ENCODE results near the gene LDLRAD3. TPM values are rescaled to one million over a fixed set of nuclear protein-coding genes. Genes with fewer than 3 reads are reported as not detected.

The LDLRAD3 gene
- total RNA-seq, 4 donors from 2014 or later: 10.2 to 41.9 (median 19.8) TPM

DNA sequence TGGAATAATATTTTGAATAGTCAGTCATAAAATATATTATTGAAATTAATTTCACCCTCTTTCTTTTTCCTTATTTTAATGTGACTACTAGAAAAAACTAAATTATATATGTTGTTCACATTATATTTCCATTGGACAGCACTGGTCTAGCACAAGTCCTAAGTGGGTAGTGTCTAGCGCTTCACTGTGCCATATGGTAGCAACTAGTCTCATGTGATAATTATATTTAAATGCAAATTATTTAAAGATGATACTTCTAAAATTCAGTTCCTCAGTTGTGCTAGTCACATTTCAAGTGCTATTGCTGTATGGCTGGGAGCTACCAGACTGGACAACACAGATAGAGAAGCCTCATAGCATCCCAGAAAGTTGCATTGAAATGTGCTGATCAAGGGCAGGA, 19.1 kb upstream of the LDLRAD3 start:
- Histone ChIP-seq H3K27me3 (no peaks in the 10 kb centered on the region), H3K4me3 (no peak overlapping the region), H3K4me1 (no peaks in the 10 kb centered on the region), H3K27ac (no peak overlapping the region), H3K36me3 (no peaks in the 10 kb centered on the region), H3K9me3 (no peaks in the 10 kb centered on the region)
- DNase-seq: no peak
- intact Hi-C loops (cut with DNase I; ENCODE audit: low total_unique reads): no loop called here
- TF ChIP-seq, protein P1, sequence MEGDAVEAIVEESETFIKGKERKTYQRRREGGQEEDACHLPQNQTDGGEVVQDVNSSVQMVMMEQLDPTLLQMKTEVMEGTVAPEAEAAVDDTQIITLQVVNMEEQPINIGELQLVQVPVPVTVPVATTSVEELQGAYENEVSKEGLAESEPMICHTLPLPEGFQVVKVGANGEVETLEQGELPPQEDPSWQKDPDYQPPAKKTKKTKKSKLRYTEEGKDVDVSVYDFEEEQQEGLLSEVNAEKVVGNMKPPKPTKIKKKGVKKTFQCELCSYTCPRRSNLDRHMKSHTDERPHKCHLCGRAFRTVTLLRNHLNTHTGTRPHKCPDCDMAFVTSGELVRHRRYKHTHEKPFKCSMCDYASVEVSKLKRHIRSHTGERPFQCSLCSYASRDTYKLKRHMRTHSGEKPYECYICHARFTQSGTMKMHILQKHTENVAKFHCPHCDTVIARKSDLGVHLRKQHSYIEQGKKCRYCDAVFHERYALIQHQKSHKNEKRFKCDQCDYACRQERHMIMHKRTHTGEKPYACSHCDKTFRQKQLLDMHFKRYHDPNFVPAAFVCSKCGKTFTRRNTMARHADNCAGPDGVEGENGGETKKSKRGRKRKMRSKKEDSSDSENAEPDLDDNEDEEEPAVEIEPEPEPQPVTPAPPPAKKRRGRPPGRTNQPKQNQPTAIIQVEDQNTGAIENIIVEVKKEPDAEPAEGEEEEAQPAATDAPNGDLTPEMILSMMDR (IDR thresholded peaks at IDR 0.05): no peak
- TF ChIP-seq POLR2A (IDR thresholded peaks at IDR 0.05): no peak

DNA sequence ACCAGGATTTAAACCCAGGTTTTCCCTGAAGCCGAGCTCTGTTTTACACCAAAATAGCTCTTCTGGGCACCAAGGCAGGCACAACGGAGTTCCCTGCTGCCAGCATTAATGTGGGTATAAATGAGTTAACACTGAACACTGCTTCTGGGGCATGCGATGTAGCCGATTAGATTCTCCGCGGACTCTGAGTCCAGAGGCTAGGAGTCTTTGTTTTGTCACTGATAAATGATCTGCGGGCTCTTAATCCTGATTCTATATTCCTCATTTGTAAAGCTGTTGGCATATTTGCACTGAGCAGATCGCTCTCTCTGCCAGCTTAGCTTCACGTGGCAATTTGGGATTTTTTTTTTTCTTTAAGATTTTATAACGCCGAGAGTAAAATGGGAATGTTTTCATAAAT, 16.8 kb upstream of the LDLRAD3 start:
- H3K36me3 ChIP-seq: no peaks in the 10 kb centered on the region
- TF ChIP-seq POLR2A (IDR thresholded peaks at IDR 0.05): no peak
- TF ChIP-seq, protein P1 (IDR thresholded peaks at IDR 0.05): no peak
- H3K4me3 ChIP-seq: no peak overlapping the region
- intact Hi-C loops (cut with DNase I; ENCODE audit: low total_unique reads): no loop called here
- H3K4me1 ChIP-seq: no peaks in the 10 kb centered on the region
- no peaks in the 10 kb centered on the region for H3K9me3 ChIP-seq
- no peak for DNase-seq
- H3K27me3 ChIP-seq: no peaks in the 10 kb centered on the region
- H3K27ac ChIP-seq: no peak overlapping the region

DNA sequence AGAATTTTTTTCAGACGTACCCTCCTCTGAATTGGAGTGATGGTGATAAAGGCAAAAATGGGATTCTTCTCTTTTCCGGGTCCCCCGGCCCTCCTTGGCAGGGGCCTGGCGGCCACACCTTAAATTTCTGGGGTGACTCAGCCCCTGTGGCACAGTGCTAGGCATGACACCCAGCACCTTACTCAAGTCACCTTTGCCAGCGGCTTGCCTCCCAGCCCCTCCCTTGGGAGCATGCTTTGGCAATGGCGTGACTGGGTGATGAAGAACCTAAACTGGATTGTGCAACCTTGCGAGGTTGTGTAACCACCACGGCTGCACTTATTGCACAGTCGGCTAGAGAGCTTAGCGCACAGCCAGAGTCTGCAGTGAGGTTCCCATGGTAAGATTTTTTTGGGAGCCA, 16.2 kb upstream of the LDLRAD3 start:
- H3K4me1 ChIP-seq: no peaks in the 10 kb centered on the region
- H3K4me3 ChIP-seq: no peak overlapping the region
- no peaks in the 10 kb centered on the region for H3K9me3 ChIP-seq
- no peaks in the 10 kb centered on the region for H3K27me3 ChIP-seq
- intact Hi-C loops (cut with DNase I; ENCODE audit: low total_unique reads): no loop called here
- peak; percentile 83 to 84 for DNase-seq
- TF ChIP-seq, protein P1 (IDR thresholded peaks at IDR 0.05): peak in 1 of 4 experiments; percentile 4
- no peak for TF ChIP-seq POLR2A (IDR thresholded peaks at IDR 0.05)
- no peaks in the 10 kb centered on the region for H3K36me3 ChIP-seq
- H3K27ac ChIP-seq: no peak overlapping the region

DNA sequence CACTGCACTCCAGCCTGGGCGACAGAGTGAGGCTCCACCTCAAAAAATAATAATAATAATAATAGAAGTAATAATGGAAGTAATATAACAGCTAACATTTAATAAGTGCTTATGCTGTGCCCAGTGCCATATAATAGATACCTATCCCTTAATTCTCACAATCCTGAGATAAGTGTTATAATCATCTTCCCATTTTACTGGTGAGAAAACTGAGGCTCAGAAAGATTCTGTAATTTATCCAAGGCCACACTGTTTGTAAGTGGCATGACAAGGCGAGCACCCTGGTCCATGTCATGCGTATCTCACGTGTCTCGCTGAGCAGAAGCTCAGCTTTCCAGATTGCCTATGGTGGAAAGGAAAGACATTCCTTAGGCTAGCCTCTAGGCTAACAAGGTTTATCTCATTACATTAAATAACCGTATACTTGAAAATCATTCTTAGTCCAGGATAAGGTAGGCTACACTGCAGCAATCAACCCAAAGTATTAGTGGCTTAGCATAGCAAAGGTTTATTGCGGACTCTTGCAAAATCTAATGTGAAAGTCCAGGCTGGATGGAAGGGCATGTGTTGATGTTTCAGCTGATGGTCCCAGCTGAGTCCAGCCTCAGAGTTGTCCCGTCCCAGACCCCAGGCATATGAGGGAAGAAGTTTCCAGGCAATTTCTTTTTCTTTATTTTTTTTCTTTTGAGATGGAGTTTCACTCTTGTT, 15.0 kb upstream of the LDLRAD3 start:
- H3K9me3 ChIP-seq: no peaks in the 10 kb centered on the region
- no peak overlapping the region for H3K27ac ChIP-seq
- intact Hi-C loops (cut with DNase I; ENCODE audit: low total_unique reads): no loop called here
- H3K4me1 ChIP-seq: no peaks in the 10 kb centered on the region
- no peak overlapping the region for H3K4me3 ChIP-seq
- H3K36me3 ChIP-seq: no peaks in the 10 kb centered on the region
- no peak for DNase-seq
- TF ChIP-seq, protein P1 (IDR thresholded peaks at IDR 0.05): no peak
- no peak for TF ChIP-seq POLR2A (IDR thresholded peaks at IDR 0.05)
- H3K27me3 ChIP-seq: no peaks in the 10 kb centered on the region

DNA sequence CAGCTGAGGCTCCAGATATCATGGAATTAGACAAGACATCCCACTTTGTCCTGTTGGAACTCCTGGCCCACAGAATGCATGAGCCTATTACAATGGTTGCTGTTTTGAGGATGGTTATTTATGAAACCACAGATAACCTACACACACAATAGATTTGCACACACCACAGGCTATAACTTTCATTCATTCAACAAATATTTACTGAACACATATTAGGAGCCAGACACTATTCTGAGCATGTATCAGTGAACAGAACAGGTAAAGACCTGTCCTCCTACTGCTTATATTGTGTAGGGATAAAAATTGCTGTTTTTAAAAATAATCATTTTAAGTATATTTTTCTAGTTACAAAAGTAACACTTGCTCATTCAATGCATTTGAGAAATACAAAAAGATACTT, 13.4 kb upstream of the LDLRAD3 start:
- intact Hi-C loops (cut with DNase I; ENCODE audit: low total_unique reads): no loop called here
- DNase-seq: no peak
- Histone ChIP-seq H3K27ac (no peak overlapping the region), H3K4me3 (no peak overlapping the region), H3K36me3 (no peaks in the 10 kb centered on the region), H3K27me3 (no peaks in the 10 kb centered on the region), H3K4me1 (no peaks in the 10 kb centered on the region), H3K9me3 (no peaks in the 10 kb centered on the region)
- TF ChIP-seq, protein P1 (IDR thresholded peaks at IDR 0.05): no peak
- TF ChIP-seq POLR2A (IDR thresholded peaks at IDR 0.05): no peak

Measured in uterus (tissue), 4 donors.